GM18520 (cell line): ENCODE data around the gene XRCC6.
"Not testable (repeated sequence)": the region's sequence is repeated elsewhere in the genome, so short reads cannot be mapped to it uniquely, and the experiment has no call there.

Experiments used
- ATAC-seq: cut with Tn5 transposase; IDR thresholded peaks from one replicate; pipeline ENCODE4 v1.9.1; 2021; ENCODE audit not compliant: unreplicated experiment

Gene XRCC6

DNA sequence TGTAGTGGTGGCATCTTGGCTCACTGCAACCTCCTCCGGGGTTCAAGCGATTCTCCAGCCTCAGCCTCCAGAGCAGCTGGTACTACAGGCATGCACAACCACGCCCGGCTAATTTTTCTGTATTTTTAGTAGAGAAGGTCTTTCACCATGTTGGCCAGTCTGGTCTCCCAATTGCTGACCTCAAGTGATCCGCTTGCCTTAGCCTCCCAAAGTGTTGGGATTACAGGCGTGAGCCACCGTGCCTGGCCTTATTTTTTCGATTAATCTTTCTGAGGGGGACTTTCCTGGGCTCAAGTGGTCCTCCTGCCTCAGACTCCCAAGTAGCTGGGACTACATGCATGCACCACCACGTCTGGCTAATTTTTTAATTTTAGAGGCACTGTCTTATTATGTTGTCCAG lies 62.0 kb downstream of the XRCC6 start:
- ATAC-seq = no peak

- no peak for ATAC-seq
These were observed 62.5 kb downstream of the XRCC6 start for GRCh38 chr22:41683616-41684015.

DNA sequence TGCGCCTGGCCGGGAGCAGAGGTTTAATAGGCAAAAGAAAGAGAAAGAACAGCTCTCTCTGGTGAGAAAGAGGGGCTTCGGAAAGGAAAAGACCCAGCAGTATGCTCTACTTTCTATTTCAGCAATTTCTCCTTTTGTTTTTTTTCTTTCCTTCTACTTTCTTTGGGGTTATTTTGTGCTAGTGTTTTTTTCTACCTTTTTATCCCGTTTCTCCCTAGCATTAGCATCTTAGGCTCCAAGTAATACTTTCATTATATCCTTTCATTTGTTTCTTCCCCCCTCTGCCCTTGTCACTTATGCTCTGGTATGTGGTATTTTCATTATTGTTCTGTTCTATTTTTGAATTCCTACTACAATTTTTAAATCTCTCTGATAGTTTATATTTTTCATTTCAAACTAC lies 63.1 kb downstream of the XRCC6 start:
- no peak for ATAC-seq

DNA sequence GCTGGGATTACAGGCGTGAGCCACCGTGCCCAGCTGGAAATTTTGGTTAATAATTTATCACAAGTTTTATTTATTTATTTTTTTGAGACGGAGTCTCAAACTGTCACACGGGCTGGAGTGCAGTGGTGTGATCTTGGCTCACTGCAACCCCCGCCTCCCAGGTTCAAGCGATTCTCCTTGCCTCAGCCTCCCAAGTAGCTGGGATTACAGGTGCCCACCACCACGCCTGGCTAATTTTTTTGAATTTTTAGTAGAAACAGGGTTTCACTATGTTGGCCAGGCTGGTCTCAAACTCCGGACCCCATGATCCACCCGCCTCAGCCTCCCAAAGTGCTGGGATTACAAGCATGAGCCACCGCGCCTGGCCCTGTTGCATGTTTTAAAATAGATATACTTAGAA lies 65.8 kb downstream of the XRCC6 start:
- not testable (repeated sequence) for ATAC-seq

DNA sequence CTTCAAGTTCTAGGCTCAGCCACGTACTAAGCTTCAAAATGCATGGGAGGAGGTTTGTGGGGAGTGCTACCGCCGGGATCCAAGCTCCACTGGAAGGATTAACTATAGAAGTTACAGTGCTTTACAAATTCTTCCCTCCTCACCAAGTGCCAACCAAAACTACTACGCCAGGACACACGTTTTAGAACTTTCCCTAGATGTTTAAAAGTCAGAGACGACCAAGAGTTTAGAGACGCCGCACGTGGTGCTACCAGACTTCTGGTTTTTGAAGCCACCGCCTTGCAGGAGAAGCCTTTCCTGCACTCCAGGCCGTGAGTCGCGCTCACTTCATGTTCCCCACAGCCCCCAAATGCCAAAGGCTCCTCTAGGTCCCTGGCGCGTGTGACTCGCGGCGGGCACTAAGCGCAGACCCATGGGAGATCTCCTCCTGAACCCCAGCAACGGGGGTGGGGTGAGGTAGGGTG lies 66.8 kb downstream of the XRCC6 start:
- ATAC-seq = no peak

DNA sequence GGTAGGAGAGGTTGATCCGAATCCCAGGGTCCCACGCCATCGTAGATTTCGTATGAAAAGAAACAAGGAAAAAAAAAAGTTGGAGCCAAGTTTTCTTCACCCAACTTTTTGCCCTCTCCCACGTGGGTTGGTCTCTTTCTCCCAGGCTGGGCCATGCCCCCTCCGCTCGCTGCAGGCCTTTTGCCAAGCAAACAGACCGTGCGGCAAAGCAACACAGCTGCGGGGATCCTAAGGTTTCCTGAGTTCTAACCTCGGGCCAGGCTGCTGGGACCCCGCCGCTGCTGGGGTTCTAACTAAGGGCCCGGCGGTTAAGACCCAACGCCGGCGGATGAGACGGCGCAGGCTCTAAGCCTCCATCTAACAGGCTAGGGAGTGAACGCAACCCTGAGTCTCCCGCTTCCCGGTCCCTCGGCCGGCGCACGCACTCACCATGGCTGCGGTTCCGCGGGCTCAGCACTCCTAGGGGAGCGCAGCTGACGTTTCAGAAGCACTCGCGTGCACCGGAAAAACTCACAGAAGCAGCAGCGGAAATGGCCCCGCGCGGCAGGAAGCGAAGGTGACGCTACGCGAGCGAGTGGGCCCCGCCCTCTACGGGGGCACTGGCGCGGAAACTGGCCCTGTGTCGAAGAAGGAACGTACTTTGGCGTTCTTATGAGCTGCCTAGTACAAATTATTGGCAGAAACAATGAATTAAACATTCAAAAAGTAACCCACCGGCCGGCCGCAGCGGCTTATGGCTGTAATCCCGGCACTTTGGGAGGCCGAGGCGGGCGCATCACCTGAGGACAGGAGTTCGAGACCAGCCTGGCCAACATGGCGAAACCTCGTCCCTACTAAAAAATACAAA lies 67.5 kb downstream of the XRCC6 start, which contains the start of gene SNU13:
TSS of gene SNU13 (minus strand) at position 503 of the 847 bp plus-strand sequence. CDS start at position 432, 71 bp downstream.
- peak; percentile 95 for ATAC-seq

DNA sequence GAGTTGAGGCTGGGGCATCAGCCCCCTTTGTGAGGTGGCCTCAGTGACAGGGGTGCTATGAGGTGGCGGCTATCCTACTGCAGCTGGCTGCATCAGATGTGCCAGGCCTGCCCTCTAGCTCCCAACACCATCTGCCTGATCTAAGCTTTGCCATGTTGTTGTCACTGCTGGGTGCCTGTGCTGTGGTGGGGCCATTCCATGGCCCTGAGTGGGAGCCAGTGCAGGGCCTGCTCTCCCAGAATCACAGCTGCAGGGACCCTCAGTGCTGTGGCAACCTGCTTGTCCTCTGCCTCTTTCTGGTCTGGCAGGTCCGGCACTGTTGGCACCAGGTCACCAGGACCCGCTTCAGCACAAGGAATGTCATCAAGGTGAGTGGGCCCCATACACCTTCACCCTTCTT lies 69.4 kb downstream of the XRCC6 start:
- ATAC-seq = no peak

DNA sequence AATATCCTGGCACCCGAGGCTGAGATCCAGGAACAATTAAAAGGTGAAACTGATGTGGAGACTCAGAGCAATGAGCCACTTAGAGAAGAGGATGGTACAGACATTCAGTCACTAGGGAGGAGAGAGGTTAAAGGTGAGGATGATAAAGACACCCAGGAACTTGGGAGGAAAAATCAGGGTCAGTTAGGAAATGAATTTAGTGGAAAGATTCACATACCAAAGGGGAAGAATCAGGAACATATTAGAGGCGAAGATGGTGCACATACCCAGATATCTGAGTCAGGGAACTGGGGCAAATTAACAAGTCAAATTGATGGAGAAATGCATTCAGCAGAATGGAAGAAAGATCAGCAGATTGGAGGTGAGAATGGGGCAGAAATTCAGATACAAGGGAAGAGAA lies 74.1 kb downstream of the XRCC6 start:
- no peak for ATAC-seq

- no peak for ATAC-seq
These were observed 75.6 kb downstream of the XRCC6 start for GRCh38 chr22:41696703-41697102.

DNA sequence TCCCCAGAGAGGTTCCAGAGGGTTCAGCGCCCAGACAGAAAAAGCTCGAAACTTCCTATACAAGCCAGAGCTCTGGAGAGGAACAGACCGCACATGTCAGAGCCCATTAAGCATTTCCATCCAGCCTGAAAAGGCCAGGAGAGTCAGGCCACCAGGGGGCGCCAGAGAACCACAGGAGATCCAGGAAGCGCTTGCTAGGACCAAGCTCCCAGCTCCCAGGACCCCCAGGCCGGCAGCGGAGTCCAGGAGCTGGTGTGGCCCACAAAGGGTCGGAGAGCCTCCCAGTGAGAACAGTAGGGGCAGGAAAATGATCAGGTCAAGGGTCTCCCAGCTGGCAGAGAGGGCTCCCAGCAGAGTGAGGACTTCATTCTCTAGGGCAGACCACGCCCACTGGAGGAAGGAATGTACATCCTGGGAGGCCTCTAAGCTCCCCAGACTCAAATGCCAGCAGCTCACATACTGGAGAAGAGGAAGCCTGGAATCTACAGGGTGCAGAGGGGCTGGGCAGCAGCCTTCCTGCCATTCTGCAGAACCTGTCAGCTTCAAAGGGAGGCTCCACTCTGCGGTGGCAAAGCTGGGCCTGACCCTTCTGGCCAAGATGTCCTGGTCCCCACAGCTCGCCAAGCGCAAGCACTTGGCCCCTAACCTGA lies 76.2 kb downstream of the XRCC6 start:
- no peak for ATAC-seq

- ATAC-seq = no peak
These were observed 78.4 kb downstream of the XRCC6 start, which contains the start of gene MEI1 for GRCh38 chr22:41699264-41700107. MEI1 (plus strand) TSS chr22:41699503; CDS start chr22:41699539, 36 bp downstream.

GRCh38 chr22:41700108-41700364 lies 78.9 kb downstream of the XRCC6 start:
- no peak for ATAC-seq

DNA sequence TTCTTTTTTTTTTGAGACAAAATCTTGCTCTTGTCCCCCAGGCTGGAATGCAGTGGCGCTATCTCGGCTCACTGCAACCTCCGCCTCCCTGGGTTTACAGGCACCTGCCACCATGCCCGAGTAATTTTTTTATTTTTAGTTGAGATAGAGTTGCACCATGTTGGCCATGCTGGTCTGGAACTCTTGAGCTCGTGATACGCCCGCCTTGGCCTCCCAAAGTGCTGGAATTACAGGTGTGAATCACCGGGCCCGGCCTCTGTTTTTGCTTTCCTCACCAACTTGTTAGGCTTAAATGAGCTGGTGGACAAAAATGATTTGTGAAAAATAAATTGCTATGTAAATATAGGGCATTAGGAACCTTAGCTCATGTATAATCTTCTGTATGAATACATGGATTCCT lies 81.7 kb downstream of the XRCC6 start:
- ATAC-seq = no peak

GRCh38 chr22:41709341-41709740 lies 88.2 kb downstream of the XRCC6 start:
- no peak for ATAC-seq

DNA sequence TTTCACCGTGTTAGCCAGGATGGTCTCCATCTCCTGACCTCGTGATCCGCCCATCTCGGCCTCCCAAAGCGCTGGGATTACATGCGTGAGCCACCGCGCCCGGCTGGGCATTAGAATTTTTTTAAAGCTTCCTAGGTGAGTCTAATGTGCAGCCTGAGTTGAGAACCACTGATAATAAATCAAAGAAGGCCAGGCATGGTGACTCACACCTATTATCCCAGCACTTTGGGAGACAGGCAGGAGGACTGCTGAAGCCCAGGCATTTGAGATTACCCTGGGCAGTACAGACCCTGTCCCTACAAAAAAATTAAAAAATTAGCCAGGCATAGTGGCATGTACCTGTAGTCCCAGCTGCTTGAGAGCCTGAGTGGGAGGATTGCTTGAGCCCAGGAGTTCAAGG lies 91.9 kb downstream of the XRCC6 start:
- no peak for ATAC-seq
